WTC11 (cell line): ENCODE results near the gene AKR1B15.
"Not testable (repeated sequence)": the region's sequence is repeated elsewhere in the genome, so short reads cannot be mapped to it uniquely, and the experiment has no call there.

Experiments
- ATF2 ChIP-seq: sonication (generic); formaldehyde crosslinking; IDR thresholded peaks from 2 replicates; pipeline ENCODE4 v1.8.1; 2022; ENCODE audit warnings: low read depth, missing genetic modification reagents, borderline replicate concordance
- CTCF ChIP-seq: fragments of 200-600 bp; IDR thresholded peaks from 2 replicates; pipeline ENCODE4 v1.8.0; 2022; ENCODE audit warnings: antibody characterized with exemption
- ESRRA ChIP-seq: sonication (generic); formaldehyde crosslinking; IDR thresholded peaks from 2 replicates; pipeline ENCODE4 v1.8.1; 2022; ENCODE audit warnings: mild to moderate bottlenecking, missing genetic modification reagents, borderline replicate concordance
- GTF2I ChIP-seq: fragments of 250-450 bp; sonication (Bioruptor Pico); conservative IDR thresholded peaks from 2 replicates; pipeline ENCODE4 v1.4.0; 2021; ENCODE audit warnings: mild to moderate bottlenecking
- TF ChIP-seq, protein P1 (sequence below): sonication (generic); formaldehyde crosslinking; IDR thresholded peaks from 2 replicates; pipeline ENCODE4 v1.8.1; 2022; ENCODE audit warnings: mild to moderate bottlenecking, moderate library complexity, missing genetic modification reagents

- TF ChIP-seq, protein P1, sequence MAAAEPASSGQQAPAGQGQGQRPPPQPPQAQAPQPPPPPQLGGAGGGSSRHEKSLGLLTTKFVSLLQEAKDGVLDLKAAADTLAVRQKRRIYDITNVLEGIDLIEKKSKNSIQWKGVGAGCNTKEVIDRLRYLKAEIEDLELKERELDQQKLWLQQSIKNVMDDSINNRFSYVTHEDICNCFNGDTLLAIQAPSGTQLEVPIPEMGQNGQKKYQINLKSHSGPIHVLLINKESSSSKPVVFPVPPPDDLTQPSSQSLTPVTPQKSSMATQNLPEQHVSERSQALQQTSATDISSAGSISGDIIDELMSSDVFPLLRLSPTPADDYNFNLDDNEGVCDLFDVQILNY, result not testable (repeated sequence)
- TF ChIP-seq ATF2 (CRISPR knock-in tag); CTCF; GTF2I (CRISPR knock-in tag); ESRRA (CRISPR knock-in tag): not testable (repeated sequence)
These were observed 12.4 kb upstream of the AKR1B15 start for GRCh38 chr7:134536558-134536957.
